Upper lobe of left lung (tissue), 6 donors: ENCODE measurements around the gene BLTP1. TPM values are rescaled to one million over a fixed set of nuclear protein-coding genes. Genes with fewer than 3 reads are reported as not detected.

ENCODE experiments used
- ATAC-seq, 2 donors: fragments of 200-7000 bp; cut with Tn5 transposase; one replicate each; pipeline ENCODE4 v1.9.1; 2022; ENCODE audit warnings: mild to moderate bottlenecking in 2 of 2, moderate library complexity in 2 of 2; ENCODE audit not compliant: low FRiP score in 2 of 2
- DNase-seq, 2 donors: peaks; one replicate each; pipeline ENCODE4 v3.0.0-alpha.2; 2019 to 2020
- H3K27ac ChIP-seq, 4 donors: fragments of 200-600 bp; sonication (generic); one replicate each; pipeline ENCODE4 v1.5.1; 2016 to 2019
- H3K27me3 ChIP-seq, 4 donors: fragments of 200-600 bp; sonication (generic); one replicate each; pipeline ENCODE4 v1.5.1; 2017 to 2019
- H3K36me3 ChIP-seq, 4 donors: fragments of 200-600 bp; sonication (generic); one replicate each; pipeline ENCODE4 v1.5.1; 2016 to 2019
- H3K4me1 ChIP-seq, 4 donors: fragments of 200-600 bp; sonication (generic); one replicate each; pipeline ENCODE4 v1.5.1; 2018 to 2019
- H3K4me3 ChIP-seq, 4 donors: fragments of 200-600 bp; sonication (generic); one replicate each; pipeline ENCODE4 v1.5.1; 2017 to 2019; ENCODE audit warnings: mild to moderate bottlenecking in 2 of 4, moderate library complexity in 1 of 4
- H3K9me3 ChIP-seq, 4 donors: fragments of 200-600 bp; sonication (generic); one replicate each; pipeline ENCODE4 v1.5.1; 2018 to 2019
- EP300 ChIP-seq, 4 donors: sonication (generic); formaldehyde crosslinking; IDR thresholded peaks; one replicate each; pipeline ENCODE4 v1.5.1; 2017; ENCODE audit warnings: antibody characterized with exemption in 4 of 4, control low read depth in 2 of 4
- POLR2A ChIP-seq, 4 donors: fragments of 450-650 bp; IDR thresholded peaks; one replicate each; pipeline ENCODE4 v1.5.1; 2016 to 2017; ENCODE audit warnings: antibody characterized with exemption in 4 of 4, mild to moderate bottlenecking in 2 of 4
- POLR2AphosphoS5 ChIP-seq, 2 donors: sonication (generic); formaldehyde crosslinking; IDR thresholded peaks; one replicate each; pipeline ENCODE4 v1.5.1; 2017; ENCODE audit warnings: antibody characterized with exemption in 2 of 2
- WGBS, 2 donors: methylation state at CpG; one replicate each; pipeline ENCODE4 v1.1.5; 2017 to 2018; 5-methylcytosine and 5-hydroxymethylcytosine counted together
- total RNA-seq, 6 donors: library from RNA; depleted of rRNA in 4 of 6; stranded (reverse); fragments of >200 nt in 4 of 6; gene quantifications; one replicate each; pipeline versions ENCODE4 v1.1.0 to v1.2.1, GENCODE V29; 2016 to 2021
- TF ChIP-seq, protein P1 (sequence below), 6 experiments: fragments of 450-650 bp in 4 of 6; fragments of 200-600 bp in 2 of 6; sonication (generic) in 2 of 6; IDR thresholded peaks; one replicate each; pipeline ENCODE4 v1.5.1; 2016 to 2019; ENCODE audit warnings: antibody characterized with exemption in 6 of 6
- donor health status: DM: no; HTN: no; CAD: no; lungs with moderate emphysema.
- donor health status: DM: no; HTN: yes; CAD: no; lungs with severe emphysema.

The BLTP1 gene
- total RNA-seq, 6 donors from 2014 or later, result 54.3 to 235 (median 104) TPM

DNA sequence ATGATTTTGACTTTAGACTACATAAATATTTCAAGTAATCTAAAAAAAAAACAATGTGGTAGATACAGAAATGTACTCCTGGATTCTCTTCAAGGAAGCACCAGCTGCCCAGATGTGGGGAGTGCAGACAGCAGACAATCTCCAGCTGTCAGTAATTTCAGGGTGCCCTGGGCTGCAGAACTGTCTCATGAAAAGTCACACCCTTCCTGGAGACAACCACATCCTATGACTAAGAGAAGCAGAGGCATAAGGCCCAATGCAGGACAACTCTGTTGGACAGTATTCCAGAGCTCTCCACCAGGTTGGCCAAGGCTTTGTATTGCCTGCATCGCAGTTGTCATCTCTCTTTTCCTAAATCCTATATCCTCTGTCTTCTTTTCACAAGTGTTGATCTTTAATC, 34.4 kb upstream of the BLTP1 start:
- 74 to 85% methylated on average over 1 of the region's 1 CpG for WGBS, 2 donors
- H3K36me3 ChIP-seq, result no peaks in the 10 kb centered on the region
- H3K4me1 ChIP-seq, result no peaks in the 10 kb centered on the region
- DNase-seq (no peak), ATAC-seq (no peak)
- TF ChIP-seq POLR2AphosphoS5 (IDR thresholded peaks at IDR 0.05) (no peak), POLR2A (IDR thresholded peaks at IDR 0.05) (no peak), EP300 (IDR thresholded peaks at IDR 0.05) (no peak)
- TF ChIP-seq, protein P1, sequence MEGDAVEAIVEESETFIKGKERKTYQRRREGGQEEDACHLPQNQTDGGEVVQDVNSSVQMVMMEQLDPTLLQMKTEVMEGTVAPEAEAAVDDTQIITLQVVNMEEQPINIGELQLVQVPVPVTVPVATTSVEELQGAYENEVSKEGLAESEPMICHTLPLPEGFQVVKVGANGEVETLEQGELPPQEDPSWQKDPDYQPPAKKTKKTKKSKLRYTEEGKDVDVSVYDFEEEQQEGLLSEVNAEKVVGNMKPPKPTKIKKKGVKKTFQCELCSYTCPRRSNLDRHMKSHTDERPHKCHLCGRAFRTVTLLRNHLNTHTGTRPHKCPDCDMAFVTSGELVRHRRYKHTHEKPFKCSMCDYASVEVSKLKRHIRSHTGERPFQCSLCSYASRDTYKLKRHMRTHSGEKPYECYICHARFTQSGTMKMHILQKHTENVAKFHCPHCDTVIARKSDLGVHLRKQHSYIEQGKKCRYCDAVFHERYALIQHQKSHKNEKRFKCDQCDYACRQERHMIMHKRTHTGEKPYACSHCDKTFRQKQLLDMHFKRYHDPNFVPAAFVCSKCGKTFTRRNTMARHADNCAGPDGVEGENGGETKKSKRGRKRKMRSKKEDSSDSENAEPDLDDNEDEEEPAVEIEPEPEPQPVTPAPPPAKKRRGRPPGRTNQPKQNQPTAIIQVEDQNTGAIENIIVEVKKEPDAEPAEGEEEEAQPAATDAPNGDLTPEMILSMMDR (IDR thresholded peaks at IDR 0.05), result no peak
- no peak overlapping the region for H3K27ac ChIP-seq
- H3K4me3 ChIP-seq, result no peak overlapping the region
- no peaks in the 10 kb centered on the region for H3K9me3 ChIP-seq
- no peaks in the 10 kb centered on the region for H3K27me3 ChIP-seq

DNA sequence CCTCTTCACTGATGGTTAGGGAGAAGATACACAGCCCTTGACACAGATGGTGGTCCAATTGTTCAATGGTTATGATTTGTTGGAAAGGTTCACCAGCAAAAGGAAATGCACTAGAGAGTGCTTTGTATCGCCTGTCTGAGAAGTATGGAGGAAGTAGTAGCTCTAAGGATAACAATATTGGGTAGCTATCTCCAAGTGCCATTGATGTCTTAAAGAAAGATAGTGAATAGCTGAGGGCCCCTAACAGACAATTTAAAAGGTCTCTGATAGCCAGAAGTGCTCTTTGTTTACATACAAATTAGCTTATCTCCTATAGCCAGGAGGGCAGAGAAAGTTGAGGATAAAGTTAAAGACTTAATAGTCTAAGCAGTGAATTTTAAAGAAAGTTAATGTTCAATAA, 33.9 kb upstream of the BLTP1 start:
- DNase-seq (no peak), ATAC-seq (no peak)
- no peaks in the 10 kb centered on the region for H3K9me3 ChIP-seq
- 48 to 58% methylated on average over 1 of the region's 1 CpG for WGBS, 2 donors
- H3K27me3 ChIP-seq, result no peaks in the 10 kb centered on the region
- H3K36me3 ChIP-seq, result no peaks in the 10 kb centered on the region
- no peak for TF ChIP-seq EP300 (IDR thresholded peaks at IDR 0.05)
- no peak for TF ChIP-seq POLR2AphosphoS5 (IDR thresholded peaks at IDR 0.05)
- TF ChIP-seq POLR2A (IDR thresholded peaks at IDR 0.05), result no peak
- TF ChIP-seq, protein P1 (IDR thresholded peaks at IDR 0.05), result no peak
- H3K27ac ChIP-seq, result no peak overlapping the region
- H3K4me3 ChIP-seq, result no peak overlapping the region
- no peaks in the 10 kb centered on the region for H3K4me1 ChIP-seq

DNA sequence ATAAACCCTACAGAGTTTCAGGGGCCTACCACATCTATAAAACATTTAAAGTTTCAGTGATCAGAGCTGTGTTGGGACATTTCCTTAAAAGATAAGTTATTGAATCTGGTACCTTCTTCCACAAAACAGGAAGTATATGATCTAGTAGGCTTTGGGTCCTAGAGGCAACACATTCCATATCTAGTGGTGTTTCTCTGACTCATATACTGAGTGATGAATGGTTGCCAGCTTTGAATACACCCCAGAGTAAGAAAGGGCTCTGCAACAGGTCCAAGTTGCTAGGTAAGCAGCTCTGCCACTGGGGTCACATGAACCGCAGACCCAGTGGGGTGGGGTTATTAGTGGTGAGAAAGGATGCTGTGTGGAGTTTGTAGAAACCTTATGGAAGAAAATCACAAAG, 32.4 kb upstream of the BLTP1 start:
- WGBS, 2 donors, result 91 to 92% methylated on average over 1 of the region's 1 CpG
- DNase-seq (no peak), ATAC-seq (no peak)

DNA sequence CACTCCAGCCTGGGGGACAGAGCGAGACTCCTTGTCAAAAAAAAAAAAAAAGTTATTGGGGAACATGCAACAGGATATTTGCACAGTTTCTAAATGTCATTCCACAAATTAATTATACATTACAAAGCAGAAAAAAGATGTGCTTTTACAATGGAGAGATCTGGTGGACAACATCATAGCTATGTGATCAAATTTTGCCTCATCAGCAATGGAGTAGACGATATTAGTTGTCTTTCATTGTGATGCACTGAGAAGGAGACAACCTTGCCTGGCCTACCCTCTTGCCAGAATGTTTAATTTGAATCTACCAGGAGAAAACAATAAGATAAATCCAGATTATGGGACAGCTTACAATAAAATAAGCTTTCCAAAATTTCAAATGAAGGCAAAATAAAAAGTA, 30.5 kb upstream of the BLTP1 start:
- DNase-seq, result no peak
- Histone ChIP-seq H3K4me3 (no peak overlapping the region), H3K9me3 (no peaks in the 10 kb centered on the region), H3K27me3 (no peaks in the 10 kb centered on the region), H3K4me1 (no peaks in the 10 kb centered on the region), H3K27ac (no peak overlapping the region), H3K36me3 (no peaks in the 10 kb centered on the region)
- WGBS, 2 donors, result 85 to 97% methylated on average over 2 of the region's 2 CpGs
- ATAC-seq, result no peak
- TF ChIP-seq, protein P1 (IDR thresholded peaks at IDR 0.05), result no peak
- TF ChIP-seq POLR2AphosphoS5 (IDR thresholded peaks at IDR 0.05), result no peak
- no peak for TF ChIP-seq POLR2A (IDR thresholded peaks at IDR 0.05)
- no peak for TF ChIP-seq EP300 (IDR thresholded peaks at IDR 0.05)

More for the DNA sequence above, 32.4 kb upstream of the BLTP1 start:
- no peak overlapping the region for H3K27ac ChIP-seq
- TF ChIP-seq POLR2AphosphoS5 (IDR thresholded peaks at IDR 0.05), result no peak
- TF ChIP-seq, protein P1 (IDR thresholded peaks at IDR 0.05), result no peak
- H3K9me3 ChIP-seq, result no peaks in the 10 kb centered on the region
- H3K27me3 ChIP-seq, result no peaks in the 10 kb centered on the region
- H3K36me3 ChIP-seq, result no peaks in the 10 kb centered on the region
- no peak overlapping the region for H3K4me3 ChIP-seq
- H3K4me1 ChIP-seq, result no peaks in the 10 kb centered on the region

DNA sequence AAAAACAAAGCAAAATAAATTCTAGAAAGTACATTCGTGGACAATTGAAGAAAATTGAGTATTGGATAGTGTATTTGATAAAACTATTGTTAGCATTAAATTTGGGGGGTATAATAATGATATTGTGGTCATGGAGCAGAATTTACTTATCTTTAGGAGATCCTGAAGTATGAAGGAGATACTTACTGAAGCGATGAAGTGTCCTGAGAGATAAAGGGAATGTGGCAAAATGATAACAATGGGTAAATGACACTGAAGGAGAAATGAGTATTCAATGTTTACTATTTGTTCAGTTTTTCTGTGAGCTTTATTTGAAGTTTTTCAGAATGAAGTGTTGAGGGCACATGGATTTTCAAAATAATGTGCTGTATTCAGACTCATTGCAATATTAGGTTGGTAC, 30.0 kb upstream of the BLTP1 start:
- no peaks in the 10 kb centered on the region for H3K36me3 ChIP-seq
- WGBS, 2 donors, result 77 to 91% methylated on average over 2 of the region's 2 CpGs
- TF ChIP-seq POLR2AphosphoS5 (IDR thresholded peaks at IDR 0.05), result no peak
- TF ChIP-seq EP300 (IDR thresholded peaks at IDR 0.05), result no peak
- TF ChIP-seq, protein P1 (IDR thresholded peaks at IDR 0.05), result no peak
- no peak for TF ChIP-seq POLR2A (IDR thresholded peaks at IDR 0.05)
- H3K27me3 ChIP-seq, result no peaks in the 10 kb centered on the region
- H3K4me3 ChIP-seq, result no peak overlapping the region
- H3K4me1 ChIP-seq, result no peaks in the 10 kb centered on the region
- no peak overlapping the region for H3K27ac ChIP-seq
- no peak for DNase-seq
- ATAC-seq, result no peak
- no peaks in the 10 kb centered on the region for H3K9me3 ChIP-seq
